GM12875 (cell line): ENCODE data around the gene PTPRK.

Experiments used
- H3K4me3 ChIP-seq: one replicate; pipeline ENCODE4 v1.5.1; 2011; ENCODE audit warnings: low read depth, low read length, control low read depth
- TF ChIP-seq, protein P1 (sequence below): IDR thresholded peaks from 2 replicates; pipeline ENCODE4 v1.5.1; 2011; ENCODE audit warnings: low read depth, mild to moderate bottlenecking, control low read depth, inconsistent platforms, low read length, moderate library complexity, borderline replicate concordance; ENCODE audit not compliant: insufficient read depth

PTPRK gene

DNA sequence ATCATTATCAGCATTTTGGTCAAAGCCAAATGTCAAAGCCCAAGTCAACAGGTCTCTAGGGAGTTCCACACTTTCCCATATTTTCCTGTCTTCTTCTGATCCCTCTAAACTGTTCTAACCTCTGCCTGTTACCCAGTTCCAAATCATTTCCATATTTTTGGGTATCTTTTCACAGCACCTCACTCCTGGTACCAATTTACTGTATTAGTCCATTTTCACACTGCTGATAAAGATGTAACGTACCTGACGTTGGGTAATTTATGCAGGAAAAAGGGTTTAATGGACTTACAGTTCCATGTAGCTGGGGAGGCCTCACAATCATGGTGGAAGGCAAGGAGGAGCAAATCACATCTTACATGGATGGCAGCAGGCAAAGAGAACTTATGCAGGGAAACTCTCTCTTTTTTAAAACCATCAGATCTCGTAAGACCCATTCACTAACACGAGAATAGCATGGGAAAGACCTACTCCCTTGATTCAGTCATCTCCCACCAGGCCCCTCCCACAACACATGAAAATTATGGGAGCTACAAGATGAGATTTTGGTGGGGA, 143.4 kb downstream of the PTPRK start:
- TF ChIP-seq, protein P1, sequence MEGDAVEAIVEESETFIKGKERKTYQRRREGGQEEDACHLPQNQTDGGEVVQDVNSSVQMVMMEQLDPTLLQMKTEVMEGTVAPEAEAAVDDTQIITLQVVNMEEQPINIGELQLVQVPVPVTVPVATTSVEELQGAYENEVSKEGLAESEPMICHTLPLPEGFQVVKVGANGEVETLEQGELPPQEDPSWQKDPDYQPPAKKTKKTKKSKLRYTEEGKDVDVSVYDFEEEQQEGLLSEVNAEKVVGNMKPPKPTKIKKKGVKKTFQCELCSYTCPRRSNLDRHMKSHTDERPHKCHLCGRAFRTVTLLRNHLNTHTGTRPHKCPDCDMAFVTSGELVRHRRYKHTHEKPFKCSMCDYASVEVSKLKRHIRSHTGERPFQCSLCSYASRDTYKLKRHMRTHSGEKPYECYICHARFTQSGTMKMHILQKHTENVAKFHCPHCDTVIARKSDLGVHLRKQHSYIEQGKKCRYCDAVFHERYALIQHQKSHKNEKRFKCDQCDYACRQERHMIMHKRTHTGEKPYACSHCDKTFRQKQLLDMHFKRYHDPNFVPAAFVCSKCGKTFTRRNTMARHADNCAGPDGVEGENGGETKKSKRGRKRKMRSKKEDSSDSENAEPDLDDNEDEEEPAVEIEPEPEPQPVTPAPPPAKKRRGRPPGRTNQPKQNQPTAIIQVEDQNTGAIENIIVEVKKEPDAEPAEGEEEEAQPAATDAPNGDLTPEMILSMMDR: no peak

DNA sequence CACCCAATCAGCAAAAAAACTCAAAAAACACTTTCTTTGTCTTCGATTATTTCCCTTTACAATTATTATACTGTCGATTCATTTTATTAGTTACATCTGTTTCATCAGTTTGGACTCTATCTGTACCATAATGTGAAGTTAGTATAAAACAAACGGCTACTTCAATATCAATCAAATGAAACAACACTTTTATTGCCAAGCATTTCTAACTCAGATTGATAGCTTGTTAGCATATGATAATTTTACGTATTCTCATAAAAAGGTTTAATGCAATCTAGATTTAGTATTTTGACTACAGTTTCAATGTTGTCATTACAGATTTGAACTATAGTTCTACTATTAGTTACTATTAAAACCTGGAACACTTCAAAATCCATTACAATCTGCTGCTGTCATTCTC, 149.3 kb downstream of the PTPRK start:
- H3K4me3 ChIP-seq: no peak overlapping the region
- TF ChIP-seq, protein P1: no peak

More for the DNA sequence above, 143.4 kb downstream of the PTPRK start:
- no peak overlapping the region for H3K4me3 ChIP-seq

DNA sequence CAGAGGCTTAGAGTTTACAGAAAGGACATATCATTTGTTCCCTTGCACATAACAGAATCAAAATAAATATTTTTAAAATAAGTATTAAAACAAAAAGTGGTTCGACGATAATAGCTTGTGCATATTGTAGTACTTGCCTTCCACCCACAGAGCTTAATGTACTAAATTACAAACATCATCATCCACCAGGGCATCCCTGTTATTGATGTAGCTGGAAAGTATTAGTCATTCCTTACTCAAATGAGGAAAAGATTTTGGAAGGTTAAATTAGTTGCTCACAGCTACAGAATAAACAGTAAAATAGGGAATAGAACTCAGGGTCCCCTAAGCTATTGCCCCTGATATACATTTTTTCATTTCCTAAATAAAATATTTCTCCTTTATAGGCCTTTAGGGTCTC, 150.3 kb downstream of the PTPRK start:
- TF ChIP-seq, protein P1: no peak
- no peak overlapping the region for H3K4me3 ChIP-seq

DNA sequence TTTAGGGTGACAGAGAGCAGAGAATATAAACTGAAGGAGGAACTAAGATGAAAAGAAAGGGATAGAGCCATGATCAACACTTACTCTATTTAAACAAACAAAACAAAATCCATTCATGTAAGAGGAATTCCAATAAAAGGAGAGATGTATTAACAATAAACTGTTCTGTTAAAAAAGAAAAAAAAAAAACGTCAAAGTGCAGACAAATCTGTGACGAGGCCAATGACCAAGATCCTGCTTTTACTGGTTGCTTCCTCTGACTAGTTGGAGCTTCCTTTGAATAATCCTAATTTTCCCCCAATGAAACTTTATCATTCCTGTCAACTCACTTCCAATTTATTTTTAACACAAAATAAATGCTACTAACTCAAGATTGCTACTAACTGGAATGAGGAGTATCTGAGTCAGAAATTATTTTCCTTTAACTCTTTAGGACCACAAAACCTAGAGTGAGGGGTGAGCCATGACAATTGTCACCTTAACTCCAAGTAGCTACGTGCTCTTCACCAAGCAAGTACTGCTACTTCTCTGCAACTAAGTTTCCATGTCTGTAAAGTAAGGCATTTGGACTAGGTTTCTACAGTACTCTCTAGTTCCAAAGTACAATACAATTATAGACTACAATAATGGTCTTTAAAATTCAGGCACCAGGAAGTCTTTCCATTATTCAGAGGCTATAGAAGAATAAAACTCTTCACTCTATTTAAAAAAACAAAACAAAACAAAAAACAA, 152.0 kb downstream of the PTPRK start:
- TF ChIP-seq, protein P1: no peak
- H3K4me3 ChIP-seq: no peak overlapping the region

DNA sequence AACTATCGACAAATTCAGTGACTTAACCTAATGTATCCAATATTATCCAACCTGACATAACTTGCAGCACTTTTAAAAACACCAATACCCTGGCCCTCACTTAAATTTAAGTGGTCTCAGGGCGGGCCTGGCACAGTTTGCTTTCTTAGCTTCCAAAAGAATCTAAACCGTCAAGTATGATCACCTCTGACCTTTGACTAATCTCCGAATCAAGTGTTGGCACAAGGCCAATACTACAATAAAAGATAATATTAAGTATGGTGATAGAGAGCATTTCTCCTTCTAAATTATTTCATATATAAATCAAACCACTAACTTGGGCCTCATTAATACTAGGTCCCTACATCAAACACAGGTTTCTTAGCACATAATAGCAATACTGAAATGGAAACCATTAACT, 153.0 kb downstream of the PTPRK start:
- no peak overlapping the region for H3K4me3 ChIP-seq
- TF ChIP-seq, protein P1: no peak

DNA sequence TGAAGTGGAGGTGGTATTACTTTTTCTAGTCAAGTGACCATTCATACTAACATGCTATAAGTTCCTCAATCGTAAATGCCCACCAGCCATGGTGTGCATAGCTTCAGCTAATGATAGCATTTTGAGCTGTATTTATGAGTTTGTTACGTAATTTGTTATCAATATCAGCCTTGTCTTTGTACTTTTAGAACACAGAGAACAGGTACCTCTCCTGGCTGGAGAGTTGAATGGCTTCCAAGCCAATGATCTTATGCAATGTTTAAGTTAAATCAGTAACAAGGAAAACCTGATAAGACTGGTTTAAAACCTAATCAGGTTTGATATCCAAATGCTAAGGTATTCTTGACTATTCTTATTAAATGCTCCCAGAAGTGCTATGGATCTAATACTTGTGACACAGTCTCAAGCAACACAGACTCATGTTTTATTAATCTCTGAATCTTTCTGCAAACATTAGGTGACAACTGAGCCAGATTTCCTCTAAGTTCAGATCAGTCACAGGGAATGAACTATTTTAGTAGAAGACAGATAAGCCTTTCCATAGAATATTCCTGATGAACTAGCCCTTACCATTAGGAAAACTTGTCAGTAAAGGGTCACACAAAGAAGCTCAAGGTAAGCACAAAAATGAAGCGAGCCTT, 154.8 kb downstream of the PTPRK start:
- TF ChIP-seq, protein P1: no peak
- no peak overlapping the region for H3K4me3 ChIP-seq
